Upper lobe of right lung (tissue), 1 donor: ENCODE data around the gene USF1. TPM values are rescaled to one million over a fixed set of nuclear protein-coding genes. Genes with fewer than 3 reads are reported as not detected.
A peak's percentile ranks its signal among the peaks of the same experiment; 100 is the strongest.

Experiments used
- ATAC-seq: fragments of 200-7000 bp; cut with Tn5 transposase; one replicate; pipeline ENCODE4 v1.9.1; 2020; ENCODE audit warnings: mild to moderate bottlenecking, moderate library complexity
- DNase-seq: peaks from one replicate; pipeline ENCODE4 v3.0.0-alpha.2; 2020
- H3K27ac ChIP-seq: fragments of 200-600 bp; one replicate; pipeline ENCODE4 v1.8.0; 2022
- H3K27me3 ChIP-seq: fragments of 200-600 bp; one replicate; pipeline ENCODE4 v1.8.0; 2022; ENCODE audit warnings: mild to moderate bottlenecking
- H3K36me3 ChIP-seq: fragments of 200-600 bp; one replicate; pipeline ENCODE4 v1.8.0; 2022
- H3K4me1 ChIP-seq: fragments of 200-600 bp; one replicate; pipeline ENCODE4 v1.8.0; 2022
- H3K4me3 ChIP-seq: fragments of 200-600 bp; one replicate; pipeline ENCODE4 v1.8.0; 2022; ENCODE audit warnings: mild to moderate bottlenecking
- H3K9me3 ChIP-seq: fragments of 200-600 bp; one replicate; pipeline ENCODE4 v1.8.0; 2022
- intact Hi-C: fragments of 100-400 bp; cut with DNase I; formaldehyde crosslinking; loops from one replicate; pipeline ENCODE4 v1.11.0; 2022
- total RNA-seq: library from RNA; stranded (reverse); fragmentation: NEBNext Ultra II Directional; extraction: Animal tissue kit (Norgen Biotek cat#: 25700); gene quantifications from one replicate; pipeline ENCODE4 v1.2.1, GENCODE V29; 2021
- TF ChIP-seq, protein P1 (sequence below): fragments of 200-600 bp; IDR thresholded peaks from one replicate; pipeline ENCODE4 v1.8.0; 2022; ENCODE audit warnings: antibody characterized with exemption
- donor health status: DM: no; HTN: yes; CAD: no; lungs with severe emphysema.

USF1 gene
- total RNA-seq, 1 donor from 2014 or later = 67.6 TPM

GRCh38 chr1:161048949-161049722 lies 3.4 kb upstream of the USF1 start:
- intact Hi-C loops = no loop called here
- H3K27ac ChIP-seq = no peak overlapping the region

GRCh38 chr1:161047436-161048420 lies 2.0 kb upstream of the USF1 start:
- ATAC-seq (no peak), DNase-seq (peak; percentile 63)
- TF ChIP-seq, protein P1, sequence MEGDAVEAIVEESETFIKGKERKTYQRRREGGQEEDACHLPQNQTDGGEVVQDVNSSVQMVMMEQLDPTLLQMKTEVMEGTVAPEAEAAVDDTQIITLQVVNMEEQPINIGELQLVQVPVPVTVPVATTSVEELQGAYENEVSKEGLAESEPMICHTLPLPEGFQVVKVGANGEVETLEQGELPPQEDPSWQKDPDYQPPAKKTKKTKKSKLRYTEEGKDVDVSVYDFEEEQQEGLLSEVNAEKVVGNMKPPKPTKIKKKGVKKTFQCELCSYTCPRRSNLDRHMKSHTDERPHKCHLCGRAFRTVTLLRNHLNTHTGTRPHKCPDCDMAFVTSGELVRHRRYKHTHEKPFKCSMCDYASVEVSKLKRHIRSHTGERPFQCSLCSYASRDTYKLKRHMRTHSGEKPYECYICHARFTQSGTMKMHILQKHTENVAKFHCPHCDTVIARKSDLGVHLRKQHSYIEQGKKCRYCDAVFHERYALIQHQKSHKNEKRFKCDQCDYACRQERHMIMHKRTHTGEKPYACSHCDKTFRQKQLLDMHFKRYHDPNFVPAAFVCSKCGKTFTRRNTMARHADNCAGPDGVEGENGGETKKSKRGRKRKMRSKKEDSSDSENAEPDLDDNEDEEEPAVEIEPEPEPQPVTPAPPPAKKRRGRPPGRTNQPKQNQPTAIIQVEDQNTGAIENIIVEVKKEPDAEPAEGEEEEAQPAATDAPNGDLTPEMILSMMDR = no peak
- peaks cover 14% of the 10 kb centered on the region for H3K4me1 ChIP-seq
- intact Hi-C loops = no loop called here
- H3K27me3 ChIP-seq = no peaks in the 10 kb centered on the region
- no peaks in the 10 kb centered on the region for H3K9me3 ChIP-seq
- H3K27ac ChIP-seq = peak overlapping the region; percentile 79
- no peak overlapping the region for H3K4me3 ChIP-seq
- H3K36me3 ChIP-seq = peaks cover 10% of the 10 kb centered on the region

More at GRCh38 chr1:161048949-161049722, 3.4 kb upstream of the USF1 start:
- TF ChIP-seq, protein P1 = no peak
- ATAC-seq = no peak
- H3K4me1 ChIP-seq = peaks cover 4% of the 10 kb centered on the region
- DNase-seq = peak; percentile 51
- no peaks in the 10 kb centered on the region for H3K9me3 ChIP-seq
- H3K27me3 ChIP-seq = no peaks in the 10 kb centered on the region
- no peak overlapping the region for H3K4me3 ChIP-seq
- peaks cover 6% of the 10 kb centered on the region for H3K36me3 ChIP-seq

- H3K4me3 ChIP-seq = peak overlapping the region; percentile 97
- peaks cover 20% of the 10 kb centered on the region for H3K36me3 ChIP-seq
- DNase-seq (peak; percentile 53), ATAC-seq (peak; percentile 6)
- peak overlapping the region; percentile 98 for H3K27ac ChIP-seq
- H3K4me1 ChIP-seq = peaks cover 14% of the 10 kb centered on the region
- intact Hi-C loops = no loop called here
- H3K27me3 ChIP-seq = no peaks in the 10 kb centered on the region
- H3K9me3 ChIP-seq = no peaks in the 10 kb centered on the region
- TF ChIP-seq, protein P1 = no peak
Measured at GRCh38 chr1:161046605-161047228, 940 bp upstream of the USF1 start.

DNA sequence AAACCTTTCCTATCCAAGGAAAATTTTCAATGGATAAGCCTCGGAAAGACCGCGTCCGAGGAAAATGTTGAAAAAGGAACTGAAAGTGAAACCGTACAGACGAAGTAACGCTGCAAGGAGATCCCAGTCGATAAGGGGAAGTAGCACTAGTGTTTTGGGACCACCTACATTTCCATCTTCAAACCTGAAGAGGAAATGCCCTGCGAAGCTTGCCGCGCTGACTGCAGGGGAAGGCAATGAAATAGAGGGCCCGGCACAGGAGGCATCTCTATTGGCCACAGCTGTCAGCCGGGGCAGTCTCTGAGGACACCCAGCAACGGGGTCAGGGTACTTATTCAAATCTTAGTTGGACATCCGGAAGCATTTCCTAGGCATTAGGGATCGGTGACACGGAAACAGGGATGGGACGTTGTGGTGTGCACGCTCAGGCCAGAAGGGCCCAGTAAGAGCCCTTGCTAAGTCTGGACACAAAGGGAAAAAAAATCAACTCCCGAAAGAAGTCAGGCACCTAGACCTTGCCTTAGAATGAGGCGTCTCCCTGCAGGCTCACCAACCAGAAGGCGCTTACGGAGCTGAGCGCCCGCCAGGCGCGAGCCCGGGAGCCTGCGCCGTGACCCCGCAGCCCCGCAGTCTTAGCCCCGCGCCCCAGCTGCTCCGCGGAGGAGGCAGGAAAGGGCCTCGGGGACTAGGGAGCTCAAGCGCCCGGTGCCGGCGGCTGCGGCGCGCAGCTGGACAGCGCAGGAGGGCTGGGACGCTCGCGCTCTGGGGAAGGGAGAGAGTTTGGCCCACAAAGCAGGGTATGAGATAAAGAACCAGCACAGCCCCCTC lies 655 bp downstream of the USF1 start:
- intact Hi-C loops = no loop called here
- H3K27me3 ChIP-seq = no peaks in the 10 kb centered on the region
- peaks cover 36% of the 10 kb centered on the region for H3K36me3 ChIP-seq
- no peaks in the 10 kb centered on the region for H3K9me3 ChIP-seq
- peaks cover 14% of the 10 kb centered on the region for H3K4me1 ChIP-seq
- peak overlapping the region; percentile 98 for H3K27ac ChIP-seq
- ATAC-seq = peak; percentile 77
- peak; percentile 85 for DNase-seq
- TF ChIP-seq, protein P1 = no peak
- H3K4me3 ChIP-seq = peak overlapping the region; percentile 97

- H3K4me3 ChIP-seq = peak overlapping the region; percentile 97
- H3K9me3 ChIP-seq = no peaks in the 10 kb centered on the region
- no peaks in the 10 kb centered on the region for H3K27me3 ChIP-seq
- H3K36me3 ChIP-seq = peaks cover 42% of the 10 kb centered on the region
- DNase-seq (no peak), ATAC-seq (no peak)
- intact Hi-C loops = no loop called here
- TF ChIP-seq, protein P1 = no peak
- peak overlapping the region; percentile 98 for H3K27ac ChIP-seq
- H3K4me1 ChIP-seq = peaks cover 16% of the 10 kb centered on the region
Measured at GRCh38 chr1:161044535-161044907, 1.3 kb downstream of the USF1 start.
